GM08714 (cell line): ENCODE data around the gene C2orf66.

Source experiments
- H3K4me3 ChIP-seq: fragments of 200-500 bp; sonication (Bioruptor generic); 2 replicates; pipeline ENCODE4 v1.5.1; 2014; ENCODE audit warnings: mild to moderate bottlenecking, low read length, inconsistent platforms
- ZNF274 ChIP-seq: IDR thresholded peaks from 2 replicates; pipeline ENCODE4 v1.6.1; 2012; ENCODE audit warnings: mild to moderate bottlenecking, low read depth, low read length

C2orf66 gene

DNA sequence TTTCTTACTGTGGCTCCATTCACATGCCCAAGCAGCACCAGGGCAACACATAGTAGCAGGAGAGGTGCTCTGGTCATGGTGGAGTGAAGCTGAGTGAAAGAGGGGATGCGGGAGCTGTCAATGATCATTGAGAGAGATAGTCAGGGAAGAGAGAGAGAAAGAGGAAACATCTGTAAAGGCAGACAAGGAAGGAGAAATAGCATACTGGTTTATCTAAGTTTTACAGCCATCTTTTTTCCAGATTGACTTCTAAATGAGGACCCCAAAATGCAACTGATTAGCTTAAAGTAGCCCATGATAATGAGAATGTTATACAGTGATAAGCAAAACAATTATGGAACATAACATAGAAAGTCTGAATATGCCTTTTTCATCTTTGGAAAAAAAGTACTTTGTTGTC lies at the start of gene C2orf66:
C2orf66 (minus strand) TSS at position 96 of the 400 bp plus-strand sequence; CDS start at position 77, 19 bp downstream.
- TF ChIP-seq ZNF274: no peak
- no peak within 1 kb of the TSS for H3K4me3 ChIP-seq

DNA sequence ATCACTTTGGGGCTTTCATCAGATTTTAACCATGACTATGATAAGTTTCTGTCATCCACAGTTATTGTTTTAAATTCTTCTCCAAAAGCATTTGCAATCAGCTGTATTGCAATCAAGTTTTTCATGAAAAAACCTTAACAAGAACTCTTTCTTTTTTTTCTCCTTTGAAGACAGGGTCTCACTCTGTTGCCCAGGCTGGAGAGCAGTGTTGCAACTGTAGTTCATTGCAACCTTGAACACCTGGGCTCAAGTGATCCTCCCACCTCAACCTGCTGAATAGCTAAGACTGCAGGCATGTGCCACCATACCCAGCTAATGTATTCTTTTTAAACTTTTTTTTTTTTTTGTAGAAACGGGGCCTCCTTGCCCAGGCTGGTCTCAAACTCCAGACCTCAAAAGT lies 45.5 kb upstream of the C2orf66 start:
- H3K4me3 ChIP-seq: no peak overlapping the region
- no peak for TF ChIP-seq ZNF274

DNA sequence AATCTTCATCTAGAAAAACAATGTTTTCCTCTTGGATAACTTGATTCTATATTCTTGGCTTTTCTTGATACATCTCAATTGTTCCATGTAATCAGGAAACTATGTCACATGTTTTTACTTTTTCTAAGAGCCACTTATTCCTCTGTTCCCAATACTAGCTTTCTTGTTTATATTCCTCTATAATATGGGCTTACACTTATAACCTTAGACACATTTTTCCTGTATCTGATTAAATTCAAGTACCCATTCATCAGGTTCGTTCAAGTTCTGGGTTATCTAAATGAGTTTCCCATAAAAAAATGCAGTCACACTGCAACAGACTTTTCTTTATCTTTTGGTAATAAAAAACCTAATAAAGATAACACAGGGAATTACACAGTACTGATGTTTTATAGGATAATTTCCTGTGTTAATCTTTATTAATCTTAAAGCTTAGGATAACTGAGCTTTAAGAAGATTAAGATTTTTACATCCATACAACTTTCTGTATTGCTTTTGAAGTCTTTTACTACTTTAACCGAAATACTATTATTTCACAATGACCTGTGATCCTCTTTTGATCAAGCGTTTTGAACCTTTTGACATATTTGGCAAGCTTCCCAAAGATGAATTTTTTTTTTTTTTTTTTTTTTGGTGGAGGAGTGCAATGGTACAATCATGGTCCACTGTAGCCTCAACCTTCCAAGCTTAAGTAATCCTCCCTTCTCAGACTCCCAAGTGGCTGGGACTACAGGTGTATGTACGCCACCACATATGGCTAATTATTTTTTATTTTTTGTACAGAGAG lies 44.3 kb upstream of the C2orf66 start:
- H3K4me3 ChIP-seq: no peak overlapping the region
- TF ChIP-seq ZNF274: no peak

DNA sequence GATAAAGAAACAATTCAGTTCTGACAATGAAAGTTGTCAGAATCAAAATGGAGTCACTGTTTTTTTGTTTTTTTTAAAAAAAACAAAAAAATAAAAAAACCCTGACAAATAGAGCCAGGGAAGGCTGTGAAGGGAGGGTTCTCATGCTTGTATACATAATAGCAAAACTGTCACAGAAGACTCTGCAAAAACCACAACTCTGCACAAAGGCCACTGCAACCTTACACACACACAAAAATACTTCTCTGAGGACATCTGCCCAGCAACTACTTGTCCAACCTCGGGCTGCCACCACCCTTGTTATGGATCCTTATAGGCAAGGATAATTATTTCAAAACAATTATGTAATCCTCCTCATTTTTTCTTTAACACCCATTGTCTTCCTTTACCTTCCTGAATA lies 41.9 kb upstream of the C2orf66 start:
- no peak for TF ChIP-seq ZNF274
- no peak overlapping the region for H3K4me3 ChIP-seq

DNA sequence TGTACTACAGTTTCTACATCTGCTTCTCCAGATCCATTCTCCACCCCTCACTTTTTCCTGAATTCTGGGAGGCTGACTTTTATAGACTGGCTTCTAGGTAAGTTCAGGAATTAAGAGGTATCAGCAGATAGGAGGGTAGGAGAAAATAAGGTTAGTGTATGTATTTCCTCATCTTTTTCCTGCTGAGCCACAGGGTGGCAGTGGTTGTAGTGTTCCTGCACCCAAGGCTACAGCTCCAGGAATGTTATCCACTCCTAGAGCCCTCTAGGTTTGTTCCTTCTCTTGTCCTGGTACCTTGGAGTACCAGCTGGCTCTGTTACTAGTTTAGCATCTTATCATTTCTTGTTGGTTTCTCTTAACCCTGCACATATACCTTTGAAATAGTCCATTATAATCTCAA lies 40.7 kb upstream of the C2orf66 start:
- no peak for TF ChIP-seq ZNF274
- no peak overlapping the region for H3K4me3 ChIP-seq

DNA sequence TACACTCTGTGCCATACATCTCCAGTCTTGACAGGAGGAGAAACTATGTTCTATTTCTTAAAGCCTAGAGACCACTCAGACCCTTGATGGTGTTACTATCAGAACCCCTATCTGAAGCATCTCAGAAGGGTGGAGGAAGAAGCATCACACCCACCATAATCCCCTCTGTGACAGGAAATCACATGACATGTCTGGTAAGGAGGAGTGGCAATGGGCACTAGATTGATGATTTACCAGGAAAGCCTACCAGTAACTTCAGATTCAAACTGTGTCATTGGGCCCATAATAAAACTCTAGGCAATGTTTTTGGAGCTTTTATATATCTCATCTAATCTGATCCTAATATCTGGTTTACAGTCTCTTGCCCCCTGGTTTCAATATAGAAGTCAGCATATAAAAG lies 37.1 kb upstream of the C2orf66 start:
- TF ChIP-seq ZNF274: no peak
- H3K4me3 ChIP-seq: no peak overlapping the region

DNA sequence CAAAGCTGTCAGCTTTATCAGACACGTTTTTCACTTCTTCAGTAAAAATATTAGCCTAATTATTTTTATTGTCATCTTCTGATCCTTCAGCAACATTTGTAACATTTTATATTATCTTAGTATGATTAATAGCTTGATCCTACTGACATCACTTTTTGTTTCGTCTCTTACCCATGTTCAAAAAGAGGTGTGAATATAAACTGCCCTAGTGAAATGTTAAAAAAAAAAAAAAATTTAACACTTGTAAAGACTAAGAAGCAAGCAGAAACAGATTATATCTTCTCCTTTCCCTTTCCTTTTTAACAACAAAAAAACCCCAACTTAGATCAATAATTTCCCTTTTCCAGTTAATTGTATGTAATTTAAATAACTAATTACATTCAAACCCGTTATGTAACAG lies 36.2 kb upstream of the C2orf66 start:
- no peak overlapping the region for H3K4me3 ChIP-seq
- no peak for TF ChIP-seq ZNF274

DNA sequence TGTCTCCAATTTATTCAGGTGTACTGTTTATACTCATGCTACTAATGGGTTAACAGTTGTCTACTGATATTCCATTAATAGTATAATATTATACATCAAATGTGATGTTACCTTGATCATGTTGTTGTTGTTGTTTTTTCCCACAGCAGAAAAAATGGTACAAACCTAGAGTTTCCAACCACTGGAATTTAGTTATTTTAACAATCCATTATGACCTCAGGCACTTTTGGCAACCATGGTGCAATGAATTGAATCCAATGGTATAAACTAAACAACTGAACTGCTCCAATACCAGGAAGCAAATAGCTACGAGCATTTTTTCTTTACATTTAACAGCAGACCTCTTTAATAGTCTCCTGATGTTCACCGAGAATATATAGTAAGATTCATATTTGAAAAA lies 31.0 kb upstream of the C2orf66 start:
- TF ChIP-seq ZNF274: no peak
- no peak overlapping the region for H3K4me3 ChIP-seq

DNA sequence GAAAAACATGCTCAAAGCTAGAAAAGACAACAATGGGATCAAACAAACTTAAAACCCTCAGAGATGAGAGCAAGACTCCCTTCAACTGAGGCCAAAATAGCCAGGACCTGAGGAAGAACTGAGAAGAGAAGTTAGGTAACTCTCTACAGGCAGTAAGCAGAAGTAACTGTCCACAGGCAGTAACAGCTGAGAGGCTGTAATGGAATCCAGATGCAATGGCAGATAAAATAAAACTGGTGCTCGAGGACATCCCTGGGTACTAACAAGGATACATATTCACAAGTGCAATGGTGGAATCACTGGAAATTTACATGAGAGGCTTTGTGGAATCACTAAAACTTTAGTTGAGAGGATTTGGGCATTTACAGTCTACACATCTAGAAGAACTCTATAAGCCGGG lies 30.4 kb upstream of the C2orf66 start:
- no peak for TF ChIP-seq ZNF274
- H3K4me3 ChIP-seq: no peak overlapping the region

DNA sequence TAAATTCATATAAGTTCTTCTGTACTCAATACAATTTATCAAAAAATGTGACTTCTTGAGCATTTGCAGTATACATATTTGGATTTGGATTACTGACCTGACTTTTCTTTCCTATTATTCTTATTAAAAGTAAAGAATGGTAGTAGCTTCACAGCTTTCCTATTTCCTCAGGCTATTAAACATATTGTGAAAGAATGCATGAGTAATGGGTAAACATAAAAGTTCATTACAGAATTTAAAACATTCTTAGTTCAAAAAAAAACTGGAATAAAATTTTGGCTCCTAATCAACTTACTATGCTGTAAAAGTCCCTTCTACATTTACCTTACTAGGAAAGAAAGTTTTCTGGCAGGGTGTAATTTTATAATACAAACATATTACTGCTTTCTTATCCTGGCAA lies 27.3 kb upstream of the C2orf66 start:
- TF ChIP-seq ZNF274: no peak
- no peak overlapping the region for H3K4me3 ChIP-seq

DNA sequence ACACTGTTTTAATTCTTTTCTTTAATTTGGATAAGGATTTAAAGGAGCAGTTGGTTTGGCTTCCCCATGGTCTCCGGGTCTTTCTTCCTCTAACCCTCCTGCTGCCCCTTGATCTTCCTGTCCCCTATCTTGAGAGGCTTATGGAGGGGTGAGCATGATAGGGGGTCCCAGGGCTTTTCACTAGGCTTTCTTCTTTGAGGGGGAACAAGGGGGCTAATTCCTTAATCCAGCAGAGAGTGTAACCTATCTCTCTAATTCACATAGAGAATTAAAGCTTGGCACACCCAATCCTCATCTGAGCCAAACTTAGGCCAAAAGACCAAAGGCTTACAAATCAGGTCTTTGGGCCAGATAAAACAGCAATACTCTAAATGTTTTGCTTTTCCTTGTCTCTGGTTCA lies 21.5 kb upstream of the C2orf66 start:
- no peak for TF ChIP-seq ZNF274
- H3K4me3 ChIP-seq: no peak overlapping the region

DNA sequence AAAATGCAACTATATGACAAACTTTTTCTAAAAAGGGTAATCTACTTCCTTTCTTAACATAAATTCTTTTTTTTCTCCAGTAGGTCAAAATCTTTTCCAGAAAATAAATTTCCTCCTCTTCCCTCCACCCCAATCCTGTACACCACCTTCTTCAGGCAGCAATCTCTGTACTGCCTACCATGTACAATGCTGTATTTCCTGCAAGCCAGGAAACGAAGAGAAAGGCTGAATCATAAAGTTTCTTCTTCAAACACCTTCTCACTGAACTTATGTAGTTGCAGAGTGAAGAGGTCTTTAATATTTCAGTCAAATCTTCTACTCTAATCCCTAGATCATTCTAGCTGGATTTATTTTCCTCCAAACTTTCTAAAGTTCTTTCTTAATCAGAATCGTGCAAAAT lies 18.2 kb upstream of the C2orf66 start:
- no peak overlapping the region for H3K4me3 ChIP-seq
- TF ChIP-seq ZNF274: no peak

DNA sequence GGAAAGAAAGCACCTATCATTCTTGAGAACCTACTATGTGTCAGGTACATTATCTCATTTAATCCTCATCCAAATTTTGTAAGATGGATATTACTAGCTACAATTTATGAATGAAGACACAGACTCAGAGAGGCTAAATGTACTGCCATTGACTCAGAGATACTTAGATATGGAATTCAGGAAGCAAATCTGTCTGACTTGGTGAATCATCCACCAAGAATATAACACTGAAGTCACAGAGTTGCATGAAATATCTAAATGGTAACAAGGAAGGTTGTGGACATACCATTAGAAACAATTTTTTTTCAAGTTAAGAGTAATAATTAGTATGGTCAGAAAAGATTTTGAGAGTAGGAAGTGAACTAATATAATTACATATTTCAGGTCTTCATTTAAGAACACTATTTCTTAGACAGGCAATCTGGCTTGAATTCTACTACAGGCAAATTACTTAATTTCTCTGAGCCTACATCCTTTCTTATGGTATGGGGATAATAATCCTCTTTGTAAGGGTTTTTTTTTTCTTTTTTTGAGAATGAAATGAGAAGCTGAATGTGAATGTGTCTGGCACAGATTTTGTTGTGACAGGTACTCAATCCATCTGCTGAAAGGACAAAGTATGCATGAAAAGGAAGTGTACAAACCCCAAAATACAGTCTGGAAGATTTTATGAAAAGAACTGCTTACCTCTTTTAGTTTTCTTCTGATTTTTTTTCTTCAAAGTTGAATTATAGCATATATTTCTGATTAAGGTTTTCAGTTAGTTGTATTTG lies 14.8 kb upstream of the C2orf66 start:
- H3K4me3 ChIP-seq: no peak overlapping the region
- no peak for TF ChIP-seq ZNF274

DNA sequence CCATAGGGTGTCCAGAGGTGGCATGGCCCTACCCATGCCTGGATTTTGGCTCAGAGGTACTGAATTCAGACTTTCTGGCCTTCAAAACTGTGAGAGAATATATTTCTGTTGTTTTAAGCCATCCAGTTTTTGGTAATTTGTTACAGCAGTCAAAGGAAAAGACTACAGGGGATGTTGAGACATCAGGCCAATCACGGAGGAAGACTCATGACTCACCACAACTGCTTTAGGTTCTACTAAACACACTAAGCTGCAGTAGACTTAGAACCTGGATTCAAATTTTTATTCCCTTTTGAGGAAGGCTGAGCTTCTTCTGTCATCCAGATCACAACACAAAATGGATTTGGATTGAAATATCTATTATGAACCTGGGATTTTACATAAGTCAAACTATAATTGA lies 12.0 kb upstream of the C2orf66 start:
- TF ChIP-seq ZNF274: no peak

DNA sequence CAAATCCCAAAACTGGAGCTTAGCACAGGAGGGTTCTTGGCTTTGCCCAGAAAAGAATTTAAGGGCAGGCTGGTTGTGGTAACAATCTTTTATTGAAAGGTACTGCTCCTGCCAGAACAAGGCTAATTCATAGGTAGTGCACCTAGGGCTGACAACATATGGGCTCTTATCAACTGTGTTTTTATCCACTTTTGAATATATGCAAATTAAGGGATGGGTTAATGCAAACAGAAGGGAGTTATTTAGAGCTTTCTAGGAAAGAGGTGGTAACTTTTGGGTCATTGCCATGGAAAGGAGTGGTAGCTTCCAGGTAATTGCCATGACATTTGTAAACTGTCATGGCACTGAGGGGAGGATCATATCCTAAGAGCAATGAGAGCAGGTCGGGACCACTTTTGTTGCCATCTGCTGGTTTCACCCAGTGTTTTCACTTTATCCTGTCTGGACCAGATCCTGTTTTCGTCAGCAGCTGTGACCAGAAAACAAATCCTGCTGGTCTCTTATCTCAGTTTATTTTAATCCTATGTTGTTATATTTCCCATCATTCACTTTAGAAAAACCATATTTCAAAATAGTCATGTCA lies 981 bp downstream of the C2orf66 start:
- no peak for TF ChIP-seq ZNF274
- H3K4me3 ChIP-seq: no peak overlapping the region

More for the DNA sequence above, 12.0 kb upstream of the C2orf66 start:
- no peak overlapping the region for H3K4me3 ChIP-seq
